ENCODE results near the gene P2RX6.

The P2RX6 gene

GRCh38 chr22:21012446-21013407 is 2.2 kb upstream of the P2RX6 start:
- no peak for DNase-seq (ENCODE audit: low read depth, low spot score)

DNA sequence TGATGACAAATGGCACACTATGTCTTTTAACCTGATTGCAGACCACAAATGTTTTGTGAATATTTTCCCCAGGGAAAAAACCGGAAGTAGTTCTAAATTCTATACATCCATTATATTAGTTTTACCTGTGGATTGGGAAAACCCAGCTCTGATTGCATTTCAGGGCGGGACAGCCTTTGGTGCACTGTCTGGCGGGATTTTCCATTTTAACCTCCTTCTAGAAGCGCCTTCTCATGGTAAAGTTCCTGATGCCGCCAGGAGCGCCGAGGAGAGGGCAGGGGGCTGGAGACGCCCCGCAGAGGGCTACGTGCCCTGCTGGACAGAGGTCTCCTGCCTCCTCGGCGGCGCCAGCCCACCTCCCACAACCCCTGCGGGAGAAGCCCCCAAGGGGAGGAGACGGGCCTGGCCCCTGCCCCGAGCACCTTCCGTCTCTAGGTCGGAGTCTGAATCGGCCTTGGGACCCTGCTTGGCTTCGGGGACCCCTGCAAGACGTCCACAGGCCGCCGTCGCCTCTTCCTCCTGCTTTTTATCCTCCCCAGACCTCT is 1.2 kb upstream of the P2RX6 start:
- DNase-seq (ENCODE audit: low read depth, low spot score) = no peak

DNA sequence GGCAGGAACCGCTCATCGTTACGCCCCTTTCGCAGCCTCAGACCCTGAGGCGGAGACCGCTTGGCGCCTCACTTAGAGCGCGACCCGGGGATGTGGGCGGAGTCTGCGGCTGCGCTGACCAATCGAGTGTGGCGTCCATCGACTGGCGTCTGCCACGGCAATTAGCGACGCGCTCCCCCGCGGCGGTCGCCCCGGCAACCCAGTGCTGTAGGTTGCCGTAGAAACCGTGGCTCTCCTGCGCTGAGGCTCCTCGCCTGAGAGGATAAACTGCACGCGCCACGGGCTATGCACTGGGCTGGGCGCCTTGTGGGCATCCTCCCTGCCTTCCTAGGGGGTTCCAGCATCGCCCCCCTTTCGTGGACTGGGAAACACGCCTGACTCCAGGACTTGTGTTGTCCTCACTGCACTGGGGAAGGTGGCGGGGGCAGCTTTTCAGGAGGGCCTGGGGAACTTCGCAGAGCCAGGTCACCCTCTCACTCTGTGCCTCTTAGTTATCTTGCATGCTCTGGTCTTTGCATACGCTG is 701 bp upstream of the P2RX6 start:
- DNase-seq (ENCODE audit: low read depth, low spot score) = peak; percentile 58

DNA sequence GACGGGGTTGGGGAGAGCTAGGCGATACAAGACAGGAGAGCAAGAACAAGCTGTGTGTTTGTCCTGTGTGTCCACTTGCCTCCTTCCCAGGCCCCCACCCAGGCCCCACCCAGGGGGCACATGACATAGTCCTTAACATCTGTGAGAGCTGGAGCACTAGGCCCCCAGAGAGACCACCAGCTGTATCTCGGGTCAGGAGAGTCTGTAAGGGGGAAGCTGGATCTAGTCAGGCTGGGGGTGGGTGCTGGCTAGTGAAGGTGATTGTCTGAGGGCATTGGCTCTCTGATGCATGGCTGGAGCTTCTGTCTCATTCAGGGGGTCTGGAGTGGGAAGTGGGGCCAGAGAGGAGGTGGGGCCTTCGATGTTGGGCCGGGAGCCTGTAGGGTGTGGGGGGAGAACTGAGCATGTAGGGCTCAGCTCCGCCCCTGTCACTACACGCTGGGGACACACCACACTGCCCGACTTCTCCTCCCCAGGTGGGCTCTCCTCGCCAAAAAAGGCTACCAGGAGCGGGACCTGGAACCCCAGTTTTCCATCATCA is 571 bp downstream of the P2RX6 start:
- no peak for DNase-seq (ENCODE audit: low read depth, low spot score)

GRCh38 chr22:21016644-21017420 is 1.9 kb downstream of the P2RX6 start:
- DNase-seq (ENCODE audit: low read depth, low spot score) = no peak

DNA sequence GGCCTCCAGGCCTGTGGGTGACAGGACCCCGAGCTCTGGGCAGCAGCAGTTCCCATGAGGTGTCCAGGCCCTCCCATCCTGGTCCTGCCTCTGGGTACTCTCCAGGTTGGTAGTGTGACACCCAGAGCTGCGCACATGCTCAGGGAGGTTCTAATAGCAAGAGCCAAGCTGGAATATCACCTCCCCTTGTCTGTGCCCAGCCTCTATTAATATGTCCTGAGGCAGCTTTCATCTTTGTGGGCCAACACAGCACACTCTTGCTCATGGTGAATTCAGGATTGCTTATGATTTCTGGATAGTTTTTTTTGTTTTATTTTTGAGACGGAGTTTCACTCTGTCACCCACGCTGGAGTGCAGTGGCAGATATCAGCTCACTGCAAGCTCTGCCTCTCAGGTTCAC is 3.3 kb downstream of the P2RX6 start:
- DNase-seq (ENCODE audit: low read depth, low spot score) = no peak

GRCh38 chr22:21020802-21021429 is 6.0 kb downstream of the P2RX6 start:
- no peak for DNase-seq (ENCODE audit: low read depth, low spot score)

- no peak for DNase-seq (ENCODE audit: low read depth, low spot score)
Observed at GRCh38 chr22:21022507-21022906, 7.5 kb downstream of the P2RX6 start.

- DNase-seq (ENCODE audit: low read depth, low spot score) = no peak
Observed at GRCh38 chr22:21022955-21023614, 8.1 kb downstream of the P2RX6 start.

DNA sequence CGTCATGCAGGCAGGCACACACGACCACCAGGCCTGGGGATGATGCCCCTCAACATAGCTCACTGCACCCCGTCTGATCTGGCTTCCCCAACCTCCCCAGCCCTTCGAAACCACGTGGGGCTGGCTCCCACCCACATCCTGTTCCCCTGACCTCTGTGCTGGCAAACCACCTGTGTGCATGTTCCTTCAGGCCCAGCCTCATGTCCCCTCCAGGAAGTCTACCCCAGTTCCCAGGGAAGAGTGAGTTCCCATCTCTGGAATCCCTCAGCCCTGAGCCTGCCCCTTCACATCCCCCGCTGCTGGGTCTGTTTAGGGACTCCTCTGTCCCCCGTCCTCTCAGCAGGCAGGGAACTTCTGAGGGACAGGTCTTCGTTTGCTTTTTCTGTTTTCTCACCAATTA is 10.3 kb downstream of the P2RX6 start:
- no peak for DNase-seq (ENCODE audit: low read depth, low spot score)

GRCh38 chr22:21025763-21026755 is 11.1 kb downstream of the P2RX6 start:
- DNase-seq (ENCODE audit: low read depth, low spot score) = no peak

DNA sequence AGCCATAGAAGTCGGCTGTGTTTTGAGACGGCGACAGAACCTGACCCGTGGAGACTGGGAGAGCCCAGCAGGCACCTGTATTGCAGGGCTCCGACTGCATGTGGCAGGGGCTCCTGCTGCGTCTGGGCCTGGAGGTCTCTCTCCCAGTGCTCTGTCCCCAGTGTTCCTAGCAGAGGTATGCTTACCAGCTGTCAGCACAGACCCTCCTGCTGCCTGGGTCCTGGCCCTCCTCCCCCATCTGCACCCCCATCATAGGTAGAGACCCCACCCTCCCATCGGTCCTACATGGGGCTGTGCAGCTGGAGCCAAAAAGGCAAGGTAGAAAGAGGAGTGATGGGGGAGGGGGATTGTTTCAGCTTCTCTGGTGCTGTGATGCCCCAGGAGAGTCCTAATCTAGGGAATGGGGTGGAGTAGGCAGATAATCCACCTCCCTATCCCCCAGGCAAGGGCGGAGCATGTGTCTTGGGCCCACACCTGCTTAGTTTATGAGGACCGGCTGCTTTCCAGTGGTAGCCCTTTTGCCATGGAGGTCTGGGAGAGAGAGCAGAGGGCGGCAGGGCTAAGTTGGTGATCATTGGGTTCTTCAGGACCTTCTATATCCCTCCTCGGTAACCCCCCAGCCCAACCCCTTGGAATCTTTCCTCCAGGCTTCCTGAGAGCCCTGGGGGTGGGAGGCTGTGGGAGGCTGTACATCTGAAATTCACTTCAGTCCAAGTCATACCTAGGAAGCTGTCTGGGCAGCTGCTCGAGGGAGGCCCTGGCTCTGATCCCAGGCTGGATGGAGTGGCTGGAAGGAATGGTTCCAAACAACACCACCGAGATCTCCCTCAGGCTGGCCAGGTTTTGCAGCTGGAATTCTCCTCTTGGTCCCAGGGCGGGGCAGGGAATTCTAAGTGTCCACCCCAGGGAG is 12.1 kb downstream of the P2RX6 start:
- DNase-seq (ENCODE audit: low read depth, low spot score) = no peak

- no peak for DNase-seq (ENCODE audit: low read depth, low spot score)
Observed at GRCh38 chr22:21028277-21029251, 13.6 kb downstream of the P2RX6 start.

- no peak for DNase-seq (ENCODE audit: low read depth, low spot score)
Observed at GRCh38 chr22:21029486-21030025, 14.6 kb downstream of the P2RX6 start.

DNA sequence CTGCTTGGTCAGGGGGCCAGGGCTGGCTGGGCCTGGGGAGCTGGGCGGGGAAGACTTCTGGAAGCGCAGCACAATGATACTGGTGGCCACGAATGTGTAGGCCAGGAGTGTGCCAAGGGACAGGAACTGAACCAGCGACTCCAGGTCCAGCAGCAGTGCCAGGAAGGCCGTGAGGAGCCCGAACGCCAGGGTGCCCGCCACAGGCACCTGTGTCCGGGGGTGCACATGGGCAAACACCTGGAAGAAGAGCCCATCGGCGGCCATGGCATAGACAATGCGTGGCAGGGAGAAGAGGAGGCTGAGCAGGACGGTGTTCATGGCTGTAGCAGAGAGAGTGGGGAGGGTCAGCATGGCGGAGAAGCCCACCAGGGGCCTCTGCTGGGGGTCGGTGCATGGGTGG is 15.1 kb downstream of the P2RX6 start:
- no peak for DNase-seq (ENCODE audit: low read depth, low spot score)

DNA sequence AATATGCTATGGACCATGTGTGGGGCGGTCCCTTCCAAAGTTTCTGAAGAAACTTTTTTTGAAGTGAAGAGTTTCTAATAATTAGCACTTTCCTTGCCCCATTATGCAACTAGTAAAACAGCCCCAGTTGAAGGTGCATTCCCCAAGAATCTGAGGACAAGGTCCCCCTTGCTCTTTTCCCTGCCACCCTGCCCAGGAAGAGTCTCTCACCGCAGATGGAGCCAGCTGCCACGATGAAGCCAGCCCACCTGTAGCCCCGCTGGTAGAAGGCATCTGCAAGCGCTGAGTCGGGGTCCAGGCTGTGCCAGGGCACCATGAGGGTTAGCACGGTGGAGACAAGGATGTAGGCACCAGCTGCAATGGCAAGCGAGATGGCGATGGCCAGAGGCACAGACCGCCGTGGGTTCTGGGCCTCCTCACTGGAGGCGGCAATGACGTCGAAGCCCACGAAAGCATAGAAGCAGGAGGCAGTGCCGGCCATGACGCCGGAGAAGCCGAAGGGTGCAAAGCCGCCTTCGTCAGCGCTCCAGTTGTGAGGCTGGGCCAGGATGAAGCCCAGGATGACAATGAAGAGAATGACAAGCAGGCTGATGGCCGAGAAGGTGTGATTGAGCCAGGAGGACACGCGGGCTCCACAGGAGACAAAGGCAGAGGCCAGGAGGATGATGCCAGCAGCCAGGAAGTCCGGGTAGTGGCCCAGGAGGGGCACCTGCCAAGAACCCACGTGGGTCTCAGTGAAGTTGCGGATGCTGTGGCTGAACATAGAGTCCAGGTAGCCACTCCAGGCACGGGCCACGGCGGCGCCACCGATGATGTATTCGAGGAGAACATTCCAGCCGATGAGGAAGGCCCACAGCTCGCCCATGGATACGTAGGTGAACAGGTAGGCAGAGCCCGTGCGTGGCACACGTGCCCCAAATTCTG is 15.9 kb downstream of the P2RX6 start:
- DNase-seq (ENCODE audit: low read depth, low spot score) = no peak
